GM19324 (cell line): ENCODE results near the gene SEMA3E.
"Not testable (repeated sequence)": the region's sequence is repeated elsewhere in the genome, so short reads cannot be mapped to it uniquely, and the experiment has no call there.

Experiments used
- ATAC-seq: cut with Tn5 transposase; IDR thresholded peaks from one replicate; pipeline ENCODE4 v1.9.1; 2021; ENCODE audit warnings: mild to moderate bottlenecking, moderate library complexity; ENCODE audit not compliant: unreplicated experiment, low FRiP score

SEMA3E gene

GRCh38 chr7:83457022-83457892 lies 191.7 kb downstream of the SEMA3E start:
- ATAC-seq: no peak

GRCh38 chr7:83456413-83456812 lies 192.5 kb downstream of the SEMA3E start:
- ATAC-seq: no peak

- ATAC-seq: no peak
Observed at GRCh38 chr7:83455612-83456011, 193.3 kb downstream of the SEMA3E start.

GRCh38 chr7:83452256-83452655 lies 196.7 kb downstream of the SEMA3E start:
- no peak for ATAC-seq

- ATAC-seq: no peak
Observed at GRCh38 chr7:83451501-83452045, 197.4 kb downstream of the SEMA3E start.

- ATAC-seq: no peak
Observed at GRCh38 chr7:83449781-83450180, 199.2 kb downstream of the SEMA3E start.

- ATAC-seq: no peak
Observed at GRCh38 chr7:83447681-83448080, 201.3 kb downstream of the SEMA3E start.

- no peak for ATAC-seq
Observed at GRCh38 chr7:83446102-83446669, 202.8 kb downstream of the SEMA3E start.

GRCh38 chr7:83442911-83443310 lies 206.0 kb downstream of the SEMA3E start:
- no peak for ATAC-seq

GRCh38 chr7:83439026-83439425 lies 209.9 kb downstream of the SEMA3E start:
- no peak for ATAC-seq

GRCh38 chr7:83430289-83430688 lies 218.7 kb downstream of the SEMA3E start:
- ATAC-seq: not testable (repeated sequence)

- ATAC-seq: no peak
Observed at GRCh38 chr7:83429493-83429892, 219.4 kb downstream of the SEMA3E start.

GRCh38 chr7:83427884-83428283 lies 221.1 kb downstream of the SEMA3E start:
- ATAC-seq: no peak

- ATAC-seq: no peak
Observed at GRCh38 chr7:83426325-83426724, 222.6 kb downstream of the SEMA3E start.

- ATAC-seq: no peak
Observed at GRCh38 chr7:83419013-83419412, 229.9 kb downstream of the SEMA3E start.

GRCh38 chr7:83415840-83416239 lies 233.1 kb downstream of the SEMA3E start:
- no peak for ATAC-seq

- ATAC-seq: no peak
Observed at GRCh38 chr7:83414947-83415346, 234.0 kb downstream of the SEMA3E start.

- no peak for ATAC-seq
Observed at GRCh38 chr7:83413831-83414230, 235.1 kb downstream of the SEMA3E start.

GRCh38 chr7:83413424-83413823 lies 235.5 kb downstream of the SEMA3E start:
- no peak for ATAC-seq

- no peak for ATAC-seq
Observed at GRCh38 chr7:83410989-83411591, 237.8 kb downstream of the SEMA3E start.

GRCh38 chr7:83394776-83395175 lies 254.2 kb downstream of the SEMA3E start:
- ATAC-seq: no peak
